Psoas muscle (tissue), 8 donors: ENCODE data around the gene PI4KA. TPM values are rescaled to one million over a fixed set of nuclear protein-coding genes. Genes with fewer than 3 reads are reported as not detected.
"Not testable (repeated sequence)": the region's sequence is repeated elsewhere in the genome, so short reads cannot be mapped to it uniquely, and the experiment has no call there.

Experiments
- ATAC-seq, 4 donors: fragments of 200-7000 bp; cut with Tn5 transposase; one replicate each; pipeline ENCODE4 v1.9.1; 2020; ENCODE audit warnings: moderate library complexity in 3 of 4, mild to moderate bottlenecking in 2 of 4
- DNase-seq, 2 donors: peaks; one replicate each; pipeline ENCODE4 v3.0.0-alpha.2; 2020
- H3K27ac ChIP-seq: fragments of 200-600 bp; one replicate; pipeline ENCODE4 v1.8.0; 2022
- H3K27me3 ChIP-seq, 3 donors: fragments of 200-600 bp in 1 of 3; one replicate each; pipeline versions ENCODE4 v1.6.1 to v1.8.0; 2013 to 2022; ENCODE audit warnings: low read length in 2 of 3, mild to moderate bottlenecking in 2 of 3, moderate library complexity in 1 of 3; ENCODE audit not compliant: insufficient read depth in 3 of 3
- H3K36me3 ChIP-seq, 2 donors: fragments of 200-600 bp in 1 of 2; one replicate each; pipeline versions ENCODE4 v1.6.1 to v1.8.0; 2013 to 2022; ENCODE audit warnings: low read depth in 1 of 2, mild to moderate bottlenecking in 1 of 2, moderate library complexity in 1 of 2; ENCODE audit not compliant: insufficient read depth in 1 of 2
- H3K4me1 ChIP-seq: fragments of 200-600 bp; one replicate; pipeline ENCODE4 v1.8.0; 2022
- H3K4me3 ChIP-seq: fragments of 200-600 bp; one replicate; pipeline ENCODE4 v1.8.0; 2022; ENCODE audit warnings: mild to moderate bottlenecking
- H3K9me3 ChIP-seq: fragments of 200-600 bp; one replicate; pipeline ENCODE4 v1.8.0; 2022
- CTCF ChIP-seq: fragments of 200-600 bp; IDR thresholded peaks from one replicate; pipeline ENCODE4 v1.8.0; 2022; ENCODE audit warnings: antibody characterized with exemption
- WGBS, 3 donors: extraction: QIAGEN DNeasy Blood & Tissue Kit; methylation state at CpG; one replicate each; pipeline versions ENCODE4 v1.1.6 to v1.1.7; 2013; 5-methylcytosine and 5-hydroxymethylcytosine counted together
- intact Hi-C, 2 donors: fragments of 100-400 bp; cut with DNase I; formaldehyde crosslinking; loops; one replicate each; pipeline versions ENCODE4 v1.11.0 to v1.14.2; 2022
- polyA plus RNA-seq, 3 donors: library from polyadenylated mRNA; stranded (reverse); fragments of 200-250 nt; gene quantifications; one replicate each; pipeline ENCODE4 v1.2.3, GENCODE V29; 2013
- total RNA-seq, 4 donors: library from RNA; stranded (reverse); fragmentation: NEBNext Ultra II Directional in 2 of 4; extraction: Animal tissue kit (Norgen Biotek cat#: 25700) in 2 of 4; gene quantifications; one replicate each; pipeline versions ENCODE4 v1.2.1 to v1.2.4, GENCODE V29; 2021 to 2023
- donor health status: healthy with polysubstance abuse.
- donor health status: DM: no; HTN: no; CAD: no; lungs with moderate emphysema.
- donor health status: Bipolar disorder and iron deficiency.
- donor health status: healthy.
- donor health status: DM: yes; HTN: yes; CAD: no.
- donor health status: DM: no; HTN: no; CAD: no.
- donor health status: DM: no; HTN: no; CAD: no.
- donor health status: DM: yes; HTN: yes; CAD: no.

The PI4KA gene
- total and polyA plus RNA-seq, 7 donors, result 22.7 to 52.6 (median 41.0) TPM

GRCh38 chr22:20724676-20725454, 133.7 kb downstream of the PI4KA start:
- Histone ChIP-seq H3K27me3 (no peaks in the 10 kb centered on the region), H3K4me3 (no peak overlapping the region), H3K36me3 (peaks cover 14 to 67% of the 10 kb centered on the region in 2 donors), H3K27ac (no peak overlapping the region), H3K4me1 (no peaks in the 10 kb centered on the region), H3K9me3 (no peaks in the 10 kb centered on the region)
- intact Hi-C loops, result no loop called here
- no peak for TF ChIP-seq CTCF
- WGBS, 3 donors, result 86 to 93% (median 92%) methylated on average over 9 of the region's 9 CpGs
- DNase-seq (no peak), ATAC-seq (no peak)

- 82 to 85% (median 82%) methylated on average over 13 of the region's 13 CpGs for WGBS, 3 donors
- DNase-seq (no peak), ATAC-seq (no peak)
- Histone ChIP-seq H3K27me3 (no peaks in the 10 kb centered on the region), H3K9me3 (no peaks in the 10 kb centered on the region), H3K36me3 (peaks cover 0 to 49% of the 10 kb centered on the region in 2 donors), H3K27ac (no peak overlapping the region), H3K4me3 (no peak overlapping the region), H3K4me1 (no peaks in the 10 kb centered on the region)
- no peak for TF ChIP-seq CTCF
- intact Hi-C loops, result no loop called here
Measured at GRCh38 chr22:20721409-20722218, 137.0 kb downstream of the PI4KA start.

- DNase-seq (no peak), ATAC-seq (no peak)
- H3K27ac ChIP-seq, result no peak overlapping the region
- H3K27me3 ChIP-seq, result no peaks in the 10 kb centered on the region
- WGBS, 3 donors, result 92 to 93% (median 92%) methylated on average over 13 of the region's 13 CpGs
- peaks cover 0 to 42% of the 10 kb centered on the region in 2 donors for H3K36me3 ChIP-seq
- no peaks in the 10 kb centered on the region for H3K9me3 ChIP-seq
- TF ChIP-seq CTCF, result no peak
- no peaks in the 10 kb centered on the region for H3K4me1 ChIP-seq
- intact Hi-C loops, result no loop called here
- no peak overlapping the region for H3K4me3 ChIP-seq
Measured at GRCh38 chr22:20720692-20721408, 137.8 kb downstream of the PI4KA start.

GRCh38 chr22:20718727-20719126, 139.9 kb downstream of the PI4KA start:
- 65 to 75% (median 69%) methylated on average over 10 to 12 of the region's 13 CpGs for WGBS, 3 donors
- ATAC-seq, H3K27ac ChIP-seq, H3K9me3 ChIP-seq, DNase-seq, H3K27me3 ChIP-seq, H3K4me1 ChIP-seq, intact Hi-C loops, H3K4me3 ChIP-seq: not testable (repeated sequence)
- peaks cover 0 to 42% of the 10 kb centered on the region in 2 donors for H3K36me3 ChIP-seq

- H3K27me3 ChIP-seq, DNase-seq, H3K4me1 ChIP-seq, intact Hi-C loops, H3K27ac ChIP-seq, H3K4me3 ChIP-seq, H3K9me3 ChIP-seq: not testable (repeated sequence)
- WGBS, 3 donors, result 38 to 52% (median 45%) methylated on average over 6 of the region's 7 CpGs
- H3K36me3 ChIP-seq, result peaks cover 0 to 42% of the 10 kb centered on the region in 2 donors
- ATAC-seq, result peak; percentile 23 to 68 (median 53)
Measured at GRCh38 chr22:20717981-20718380, 140.6 kb downstream of the PI4KA start.

GRCh38 chr22:20717213-20717866, 141.3 kb downstream of the PI4KA start:
- peak in 1 of 2 donors; percentile 30 for DNase-seq
- ATAC-seq, result peak in 2 of 4 donors; percentile 11 to 26
- peaks cover 0 to 42% of the 10 kb centered on the region in 2 donors for H3K36me3 ChIP-seq
- intact Hi-C loops, H3K27ac ChIP-seq, H3K9me3 ChIP-seq, H3K27me3 ChIP-seq, H3K4me3 ChIP-seq, H3K4me1 ChIP-seq: not testable (repeated sequence)
- 80 to 96% (median 81%) methylated on average over 8 to 17 of the region's 17 CpGs for WGBS, 3 donors

GRCh38 chr22:20713116-20713515, 145.5 kb downstream of the PI4KA start:
- H3K9me3 ChIP-seq, H3K27me3 ChIP-seq, H3K27ac ChIP-seq, intact Hi-C loops, ATAC-seq, H3K4me3 ChIP-seq, H3K4me1 ChIP-seq: not testable (repeated sequence)
- peak in 1 of 2 donors; percentile 48 for DNase-seq
- peaks cover 0 to 29% of the 10 kb centered on the region in 2 donors for H3K36me3 ChIP-seq
- WGBS, 3 donors, result 92 to 94% (median 93%) methylated on average over 11 to 13 of the region's 13 CpGs
